Mucosa of rectum (tissue), 2 donors: ENCODE data around the gene SEC14L1.

Source experiments
- H3K27ac ChIP-seq, 2 donors: one replicate each; pipeline ENCODE4 v1.7.0; 2013; ENCODE audit warnings: inconsistent platforms in 2 of 2, low read depth in 2 of 2, low read length in 2 of 2
- H3K27me3 ChIP-seq, 2 donors: one replicate each; pipeline ENCODE4 v1.7.0; 2013; ENCODE audit warnings: low read length in 2 of 2; ENCODE audit not compliant: control insufficient read depth in 2 of 2, insufficient read depth in 2 of 2
- H3K36me3 ChIP-seq, 2 donors: one replicate each; pipeline ENCODE4 v1.7.0; 2013; ENCODE audit warnings: low read length in 2 of 2; ENCODE audit not compliant: control insufficient read depth in 2 of 2, insufficient read depth in 2 of 2
- H3K4me1 ChIP-seq, 2 donors: one replicate each; pipeline ENCODE4 v1.7.0; 2013; ENCODE audit warnings: low read length in 2 of 2, mild to moderate bottlenecking in 1 of 2; ENCODE audit not compliant: control insufficient read depth in 2 of 2, insufficient read depth in 2 of 2
- H3K4me3 ChIP-seq, 2 donors: one replicate each; pipeline ENCODE4 v1.7.0; 2013; ENCODE audit warnings: low read length in 2 of 2
- H3K9ac ChIP-seq, 2 donors: one replicate each; pipeline ENCODE4 v1.7.0; 2013; ENCODE audit warnings: low read length in 2 of 2, low read depth in 1 of 2, mild to moderate bottlenecking in 1 of 2
- H3K9me3 ChIP-seq, 2 donors: one replicate each; pipeline ENCODE4 v1.7.0; 2013; ENCODE audit warnings: low read length in 2 of 2; ENCODE audit not compliant: control insufficient read depth in 2 of 2
- donor health status: healthy.
- donor health status: Normal muscosa, but diverticular disease.

SEC14L1 gene

DNA sequence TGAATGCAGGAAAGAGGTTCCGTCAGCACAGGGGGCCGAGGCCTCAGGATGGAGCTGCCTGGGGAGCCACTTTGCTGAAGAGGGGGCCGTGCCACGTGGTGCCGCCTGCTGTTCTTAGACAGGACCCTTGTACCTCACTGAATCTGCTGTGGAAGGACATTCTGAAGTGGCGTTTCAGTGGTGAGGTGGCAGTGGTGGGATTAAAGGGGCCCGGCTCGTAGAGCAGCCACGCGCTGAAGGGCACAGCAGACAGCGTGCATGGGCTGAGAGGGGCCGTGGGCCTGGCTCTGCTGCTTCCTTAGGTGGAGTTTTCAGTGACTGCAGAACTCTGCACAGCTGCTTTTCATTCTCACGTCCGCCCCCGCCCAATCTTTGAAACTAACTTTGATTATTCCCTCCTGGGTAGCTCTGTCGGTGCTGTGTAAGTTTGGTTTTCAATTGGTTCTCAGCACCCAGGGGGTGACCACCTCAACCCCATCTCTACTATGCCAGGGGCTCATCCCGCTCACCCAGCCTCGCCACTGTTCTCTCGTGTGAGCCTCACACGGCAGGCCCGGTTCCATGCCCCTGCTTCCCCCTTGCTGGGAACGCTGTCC, 70.3 kb downstream of the SEC14L1 start:
- no peak overlapping the region for H3K9ac ChIP-seq
- H3K27me3 ChIP-seq, result no peaks in the 10 kb centered on the region

DNA sequence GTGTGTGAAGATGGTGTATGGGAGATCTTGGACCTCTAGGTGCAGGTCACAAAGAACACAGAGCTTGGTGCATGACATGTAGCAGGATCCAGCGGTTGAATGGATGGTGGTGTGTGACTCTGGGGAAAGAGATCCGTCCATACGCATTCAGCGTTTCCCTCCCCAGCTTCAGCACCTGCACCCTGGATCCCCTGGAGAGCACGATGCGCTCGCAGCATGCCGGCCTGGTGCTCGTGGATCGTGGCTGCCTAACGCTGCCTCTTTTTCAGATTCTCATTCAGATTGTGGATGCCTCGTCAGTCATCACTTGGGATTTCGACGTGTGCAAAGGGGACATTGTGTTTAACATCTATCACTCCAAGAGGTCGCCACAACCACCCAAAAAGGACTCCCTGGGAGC, 70.9 kb downstream of the SEC14L1 start:
- no peak overlapping the region for H3K9ac ChIP-seq
- peaks cover 6 to 22% of the 10 kb centered on the region in 2 donors for H3K4me1 ChIP-seq

More for the DNA sequence above, 70.3 kb downstream of the SEC14L1 start:
- H3K36me3 ChIP-seq, result peaks cover 67 to 80% of the 10 kb centered on the region in 2 donors
- H3K9me3 ChIP-seq, result no peaks in the 10 kb centered on the region
- no peak overlapping the region for H3K27ac ChIP-seq
- H3K4me1 ChIP-seq, result peaks cover 6 to 22% of the 10 kb centered on the region in 2 donors
- H3K4me3 ChIP-seq, result no peak overlapping the region

DNA sequence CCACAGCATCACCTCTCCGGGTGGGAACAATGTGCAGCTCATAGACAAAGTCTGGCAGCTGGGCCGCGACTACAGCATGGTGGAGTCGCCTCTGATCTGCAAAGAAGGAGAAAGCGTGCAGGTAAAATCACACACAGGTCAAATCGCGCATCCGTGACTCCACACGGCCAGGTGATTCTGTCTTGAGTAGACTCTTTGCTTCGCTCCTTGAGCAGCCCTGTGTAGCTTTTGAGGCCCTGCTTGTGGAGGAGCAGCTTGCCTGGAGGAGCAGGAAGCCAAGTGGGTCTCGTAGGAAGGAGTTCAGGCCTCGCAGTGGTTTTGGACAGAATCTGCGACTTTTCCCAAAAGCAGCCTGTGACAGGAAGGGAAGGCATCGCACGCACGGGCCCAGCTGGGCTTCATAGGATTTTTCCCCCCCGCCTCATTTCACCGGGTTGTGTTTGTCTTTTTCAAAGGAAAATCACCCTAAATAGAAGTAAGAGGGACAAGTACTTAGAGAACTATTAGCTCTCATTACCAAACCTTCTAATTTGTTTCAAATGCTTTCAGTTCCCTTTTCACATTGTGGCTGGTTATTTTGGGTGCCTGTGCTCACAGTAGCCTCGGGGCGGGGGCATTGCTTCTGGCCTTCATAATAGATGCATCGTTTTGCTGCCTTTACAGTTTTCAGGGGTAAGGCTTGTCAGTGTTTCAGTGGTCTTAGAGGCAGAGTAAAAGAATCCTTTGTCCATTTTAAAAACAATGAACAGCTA, 71.5 kb downstream of the SEC14L1 start:
- H3K4me1 ChIP-seq, result peaks cover 6 to 22% of the 10 kb centered on the region in 2 donors
- peak overlapping the region; percentile 56 to 67 for H3K27ac ChIP-seq
- no peaks in the 10 kb centered on the region for H3K27me3 ChIP-seq
- no peaks in the 10 kb centered on the region for H3K9me3 ChIP-seq
- no peak overlapping the region for H3K9ac ChIP-seq
- peaks cover 61 to 83% of the 10 kb centered on the region in 2 donors for H3K36me3 ChIP-seq
- no peak overlapping the region for H3K4me3 ChIP-seq

More for the DNA sequence above, 70.9 kb downstream of the SEC14L1 start:
- H3K36me3 ChIP-seq, result peaks cover 61 to 80% of the 10 kb centered on the region in 2 donors
- H3K27me3 ChIP-seq, result no peaks in the 10 kb centered on the region
- H3K4me3 ChIP-seq, result no peak overlapping the region
- H3K27ac ChIP-seq, result peak overlapping the region; percentile 55 to 64
- no peaks in the 10 kb centered on the region for H3K9me3 ChIP-seq

DNA sequence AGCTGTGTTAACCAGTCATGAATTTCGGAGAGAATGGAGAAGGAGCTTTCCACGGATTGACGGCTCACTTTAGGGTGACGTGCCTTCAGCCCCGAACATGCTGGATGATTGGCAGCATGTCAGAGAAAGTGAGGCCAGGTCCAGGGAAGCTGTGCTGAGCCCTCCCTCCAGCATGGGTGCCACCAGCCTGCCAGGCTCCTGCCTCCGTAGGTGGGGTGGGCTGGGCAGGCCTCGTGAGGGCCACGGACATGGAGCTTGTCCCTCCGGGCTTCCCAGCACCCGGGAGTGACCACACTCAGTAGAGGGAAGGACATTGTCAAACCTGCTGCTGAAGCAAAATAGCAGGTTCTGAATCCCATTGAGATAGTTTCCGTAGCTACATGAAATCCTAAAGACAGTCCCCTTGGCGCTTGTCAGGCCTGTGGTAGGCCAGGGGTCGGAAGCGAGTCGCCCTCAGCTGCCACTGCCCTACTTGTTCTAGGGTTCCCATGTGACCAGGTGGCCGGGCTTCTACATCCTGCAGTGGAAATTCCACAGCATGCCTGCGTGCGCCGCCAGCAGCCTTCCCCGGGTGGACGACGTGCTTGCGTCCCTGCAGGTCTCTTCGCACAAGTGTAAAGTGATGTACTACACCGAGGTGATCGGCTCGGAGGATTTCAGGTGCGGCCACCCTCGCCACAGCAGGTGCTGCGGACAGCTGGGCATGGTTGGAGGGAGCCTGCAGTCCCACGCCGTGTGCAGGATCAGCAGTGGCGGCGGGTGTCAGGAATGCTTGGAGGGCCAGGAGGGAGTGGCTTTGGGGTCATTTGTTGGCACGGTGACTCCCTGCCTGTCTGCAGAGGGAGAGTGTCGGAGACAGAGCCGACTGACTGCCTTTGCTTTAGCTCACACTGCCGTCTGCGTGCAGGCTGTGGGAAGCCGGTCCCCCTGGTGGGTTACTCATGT, 72.3 kb downstream of the SEC14L1 start:
- no peaks in the 10 kb centered on the region for H3K27me3 ChIP-seq
- peaks cover 6 to 22% of the 10 kb centered on the region in 2 donors for H3K4me1 ChIP-seq
- peaks cover 64 to 86% of the 10 kb centered on the region in 2 donors for H3K36me3 ChIP-seq
- H3K9ac ChIP-seq, result no peak overlapping the region
- no peak overlapping the region for H3K4me3 ChIP-seq
- H3K27ac ChIP-seq, result peak overlapping the region; percentile 56 to 67
- H3K9me3 ChIP-seq, result no peaks in the 10 kb centered on the region

DNA sequence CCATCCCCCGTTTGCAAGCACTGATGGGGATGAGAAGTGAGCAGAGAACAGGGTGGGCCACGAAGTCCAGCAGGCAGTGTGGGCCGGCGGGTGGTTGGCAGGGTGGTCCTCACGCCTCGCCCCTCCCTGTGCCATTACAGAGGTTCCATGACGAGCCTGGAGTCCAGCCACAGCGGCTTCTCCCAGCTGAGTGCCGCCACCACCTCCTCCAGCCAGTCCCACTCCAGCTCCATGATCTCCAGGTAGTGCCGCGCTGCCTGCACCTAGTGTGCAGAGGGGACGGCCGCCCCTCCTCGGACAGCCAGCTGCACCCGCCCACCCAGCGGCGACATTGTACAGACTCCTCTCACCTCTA, 73.0 kb downstream of the SEC14L1 start:
- Histone ChIP-seq H3K4me3 (no peak overlapping the region), H3K9ac (no peak overlapping the region), H3K27me3 (no peaks in the 10 kb centered on the region), H3K4me1 (peaks cover 6 to 22% of the 10 kb centered on the region in 2 donors), H3K27ac (no peak overlapping the region), H3K9me3 (no peaks in the 10 kb centered on the region), H3K36me3 (peaks cover 60 to 83% of the 10 kb centered on the region in 2 donors)

DNA sequence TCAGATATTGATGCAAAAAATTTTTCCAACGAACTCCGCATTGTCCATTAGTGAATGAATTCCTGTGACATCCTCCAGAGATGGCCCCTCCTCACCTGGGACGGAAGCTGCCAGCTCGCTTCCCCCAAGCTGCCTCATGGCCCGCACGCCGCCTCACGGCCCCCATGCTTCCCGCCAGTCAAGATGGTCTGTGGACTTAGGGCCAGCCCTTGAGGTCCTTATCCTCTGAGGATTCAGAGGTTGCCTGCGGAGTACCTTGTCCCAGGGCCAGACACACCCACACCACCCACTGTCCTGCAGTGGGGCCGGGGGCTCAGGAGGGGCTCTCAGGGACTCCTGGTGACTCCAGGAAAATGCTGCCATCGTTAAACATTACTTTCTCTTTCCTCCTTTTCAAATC, 73.6 kb downstream of the SEC14L1 start:
- H3K9me3 ChIP-seq, result no peaks in the 10 kb centered on the region
- H3K36me3 ChIP-seq, result peaks cover 55 to 82% of the 10 kb centered on the region in 2 donors
- H3K27ac ChIP-seq, result no peak overlapping the region
- H3K9ac ChIP-seq, result no peak overlapping the region
- H3K4me1 ChIP-seq, result peaks cover 6 to 22% of the 10 kb centered on the region in 2 donors
- H3K4me3 ChIP-seq, result no peak overlapping the region
- H3K27me3 ChIP-seq, result no peaks in the 10 kb centered on the region

DNA sequence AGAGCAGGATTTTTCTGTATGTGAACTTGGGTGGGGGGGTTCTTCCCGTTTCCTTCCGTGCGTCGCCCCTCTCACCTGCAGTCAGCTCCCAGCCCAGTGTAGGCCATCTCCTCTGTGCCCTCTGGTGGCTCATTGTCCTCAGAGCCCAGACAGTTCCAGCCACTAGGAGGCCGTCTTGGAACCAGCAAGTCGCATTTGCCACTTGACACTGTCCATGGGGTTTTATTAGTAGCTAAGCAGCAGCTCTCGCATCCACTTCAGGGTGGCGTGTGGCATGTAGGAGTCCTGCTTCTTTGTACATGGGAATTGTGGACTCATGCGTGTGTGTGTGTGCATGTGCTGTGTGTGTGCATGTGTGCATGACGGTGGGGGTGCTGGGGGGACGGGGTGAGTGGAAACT, 74.0 kb downstream of the SEC14L1 start:
- no peak overlapping the region for H3K4me3 ChIP-seq
- peaks cover 52 to 77% of the 10 kb centered on the region in 2 donors for H3K36me3 ChIP-seq
- peaks cover 6 to 22% of the 10 kb centered on the region in 2 donors for H3K4me1 ChIP-seq
- H3K27ac ChIP-seq, result no peak overlapping the region
- no peak overlapping the region for H3K9ac ChIP-seq
- no peaks in the 10 kb centered on the region for H3K9me3 ChIP-seq
- H3K27me3 ChIP-seq, result no peaks in the 10 kb centered on the region

DNA sequence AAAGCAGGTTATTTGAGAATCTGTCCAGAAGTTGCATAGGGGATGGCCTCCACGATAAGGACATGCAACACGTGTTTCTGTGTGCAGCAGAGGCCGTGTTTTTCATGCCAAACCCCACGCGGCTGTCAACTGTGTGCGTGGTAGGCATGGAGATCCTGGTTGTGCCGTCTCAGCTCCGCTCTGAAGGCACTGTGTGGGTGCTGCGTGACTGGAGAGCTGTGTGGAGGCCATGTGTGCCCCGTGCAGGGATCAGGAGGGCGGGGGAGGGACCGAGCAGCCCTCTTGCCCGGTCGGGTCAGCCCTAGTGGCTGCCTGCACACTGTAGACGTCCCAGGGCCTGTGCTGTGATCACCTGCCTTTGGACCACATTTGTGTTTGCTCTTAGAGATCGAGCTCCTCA, 74.5 kb downstream of the SEC14L1 start:
- H3K4me1 ChIP-seq, result peaks cover 6 to 22% of the 10 kb centered on the region in 2 donors
- H3K9me3 ChIP-seq, result no peaks in the 10 kb centered on the region
- H3K9ac ChIP-seq, result no peak overlapping the region
- no peaks in the 10 kb centered on the region for H3K27me3 ChIP-seq
- no peak overlapping the region for H3K4me3 ChIP-seq
- H3K36me3 ChIP-seq, result peaks cover 48 to 73% of the 10 kb centered on the region in 2 donors
- H3K27ac ChIP-seq, result no peak overlapping the region

DNA sequence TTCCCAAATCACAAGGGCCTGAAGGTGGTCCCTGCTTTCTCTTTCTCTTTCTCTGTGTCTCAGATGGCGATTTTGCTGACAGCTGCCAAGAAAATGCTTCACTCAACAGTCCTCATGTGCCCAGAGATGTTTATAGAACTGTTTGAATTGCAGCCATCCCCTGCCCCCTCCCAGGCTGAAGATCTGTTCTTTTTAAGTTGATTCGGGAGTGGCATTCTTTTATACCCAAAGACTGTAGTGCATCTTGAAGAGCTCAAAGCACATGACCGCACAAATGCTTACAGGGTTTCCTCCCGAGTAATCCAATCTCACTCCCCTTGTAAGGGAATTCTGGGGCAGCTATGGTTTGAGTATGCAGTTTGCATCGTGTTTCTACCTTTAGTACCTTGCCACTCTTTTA, 75.7 kb downstream of the SEC14L1 start:
- H3K4me1 ChIP-seq, result peaks cover 6 to 15% of the 10 kb centered on the region in 2 donors
- no peak overlapping the region for H3K4me3 ChIP-seq
- H3K9ac ChIP-seq, result no peak overlapping the region
- H3K27me3 ChIP-seq, result no peaks in the 10 kb centered on the region
- H3K9me3 ChIP-seq, result no peaks in the 10 kb centered on the region
- peaks cover 37 to 61% of the 10 kb centered on the region in 2 donors for H3K36me3 ChIP-seq
- no peak overlapping the region for H3K27ac ChIP-seq
